Transverse colon (tissue), 3 donors: ENCODE data around the gene MYBPH.
A peak's percentile ranks its signal among the peaks of the same experiment; 100 is the strongest.

Experiments
- EP300 ChIP-seq: sonication (generic); formaldehyde crosslinking; IDR thresholded peaks from one replicate; pipeline ENCODE4 v1.6.1; 2017; ENCODE audit warnings: antibody characterized with exemption, low read depth
- POLR2AphosphoS5 ChIP-seq, 3 donors: sonication (generic); formaldehyde crosslinking; IDR thresholded peaks; one replicate each; pipeline ENCODE4 v1.6.1; 2016; ENCODE audit warnings: antibody characterized with exemption in 3 of 3

- TF ChIP-seq EP300 (no peak), POLR2AphosphoS5 (IDR thresholded peaks at IDR 0.05) (peak in 2 of 3 donors; percentile 7 to 72)
Measured at GRCh38 chr1:203202431-203203245, 27.0 kb upstream of the MYBPH start.
